Fibroblast of lung (primary cell): ENCODE results near the gene TBX4. TPM values are rescaled to one million over a fixed set of nuclear protein-coding genes. Genes with fewer than 3 reads are reported as not detected.
A peak's percentile ranks its signal among the peaks of the same experiment; 100 is the strongest.

Source experiments
- DNase-seq, 2 donors: peaks; one replicate each; pipeline versions ENCODE4 v3.0.0 to v3.0.0-alpha.2; 2010; ENCODE audit warnings: low read depth in 2 of 2
- H2AFZ ChIP-seq: 2 replicates; pipeline ENCODE4 v1.5.1; 2012; ENCODE audit warnings: low read length, control low read depth, inconsistent platforms
- H3K27ac ChIP-seq: 2 replicates; pipeline ENCODE4 v1.5.1; 2011; ENCODE audit warnings: low read length, control low read depth; ENCODE audit not compliant: insufficient read depth
- H3K27me3 ChIP-seq: 2 replicates; pipeline ENCODE4 v1.5.1; 2011; ENCODE audit warnings: mild to moderate bottlenecking, low read length; ENCODE audit not compliant: control insufficient read depth, insufficient read depth
- H3K36me3 ChIP-seq: 2 replicates; pipeline ENCODE4 v1.5.1; 2011; ENCODE audit warnings: low read length; ENCODE audit not compliant: control insufficient read depth, insufficient read depth
- H3K4me1 ChIP-seq: 2 replicates; pipeline ENCODE4 v1.5.1; 2011; ENCODE audit warnings: low read length; ENCODE audit not compliant: control insufficient read depth, insufficient read depth; ENCODE audit errors: extremely low read depth
- H3K4me2 ChIP-seq: 2 replicates; pipeline ENCODE4 v1.5.1; 2011; ENCODE audit warnings: low read length, control low read depth; ENCODE audit not compliant: insufficient read depth; ENCODE audit errors: extremely low read depth
- H3K4me3 ChIP-seq, 4 experiments: fragments of 200-600 bp in 1 of 4; sonication (generic) in 1 of 4; replicated peaks in 1 of 4; 2 replicates each; pipeline ENCODE4 v1.5.1; 2011 to 2016; ENCODE audit warnings: low read length in 4 of 4, low read depth in 3 of 4, mild to moderate bottlenecking in 3 of 4, control low read depth in 2 of 4, inconsistent platforms in 1 of 4, mixed read lengths in 1 of 4; ENCODE audit not compliant: insufficient read depth in 1 of 4; ENCODE audit errors: control extremely low read depth in 1 of 4
- H3K79me2 ChIP-seq: 2 replicates; pipeline ENCODE4 v1.5.1; 2012; ENCODE audit warnings: mild to moderate bottlenecking, low read length, inconsistent platforms; ENCODE audit not compliant: control insufficient read depth, insufficient read depth
- H3K9ac ChIP-seq: 2 replicates; pipeline ENCODE4 v1.5.1; 2011; ENCODE audit warnings: mild to moderate bottlenecking, low read length, control low read depth; ENCODE audit not compliant: insufficient read depth
- H3K9me3 ChIP-seq: 2 replicates; pipeline ENCODE4 v1.5.1; 2012; ENCODE audit warnings: low read depth, low read length; ENCODE audit not compliant: control insufficient read depth, insufficient read depth
- H4K20me1 ChIP-seq: 2 replicates; pipeline ENCODE4 v1.5.1; 2011; ENCODE audit warnings: low read length; ENCODE audit not compliant: control insufficient read depth, insufficient read depth; ENCODE audit errors: extremely low read depth
- CTCF ChIP-seq, 2 donors: IDR thresholded peaks in 1 of 2; conservative IDR thresholded peaks in 1 of 2; 1 replicate in 1 of 2; 2 replicates in 1 of 2; pipeline ENCODE4 v1.5.1; 2011 to 2012; ENCODE audit warnings: low read length in 2 of 2, control low read depth in 1 of 2, inconsistent platforms in 1 of 2, low read depth in 1 of 2, mild to moderate bottlenecking in 1 of 2
- EZH2 ChIP-seq: IDR thresholded peaks from 2 replicates; pipeline ENCODE4 v1.5.1; 2012; ENCODE audit warnings: low read length, control low read depth, mild to moderate bottlenecking; ENCODE audit errors: missing control alignments
- polyA plus RNA-seq, 2 donors: library from polyadenylated mRNA; depleted of rRNA in 1 of 2; stranded (reverse) in 1 of 2; unstranded in 1 of 2; fragments of >200 nt; gene quantifications; 2 replicates each; pipeline ENCODE4 v1.2.1, GENCODE V29; 2011 to 2012; ENCODE audit warnings: missing spikeins in 1 of 2
- total RNA-seq: library from RNA; depleted of rRNA; stranded (reverse); fragments of >200 nt; gene quantifications from 2 replicates; pipeline ENCODE4 v1.2.1, GENCODE V29; 2014

The TBX4 gene
- total and polyA plus RNA-seq, 2 donors (not counting 1 experiment from before 2014, with no cell fraction given): 44.1 to 93.9 TPM

DNA sequence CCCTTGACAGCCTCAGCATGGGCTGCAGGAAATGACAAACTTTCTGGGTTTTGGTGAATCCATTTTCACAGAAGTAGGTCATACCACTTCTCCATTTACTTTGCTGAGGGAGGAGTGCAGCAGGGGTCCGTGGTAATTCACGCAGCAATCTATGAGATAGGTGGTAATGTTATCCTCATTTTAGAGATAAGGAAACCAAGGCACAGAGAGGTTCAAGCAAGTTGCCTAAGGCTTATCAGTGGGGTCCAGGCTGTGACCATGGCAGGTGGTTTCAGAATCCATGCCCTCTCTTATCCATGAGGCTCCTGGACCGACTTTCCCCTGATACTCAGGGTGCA, 12.6 kb downstream of the TBX4 start:
- TF ChIP-seq EZH2: no peak
- TF ChIP-seq CTCF (conservative IDR thresholded peaks at IDR 0.05 in 1 of 2, IDR thresholded peaks at IDR 0.05 in 1 of 2; ENCODE audit: low read depth in 1 of 2, low read length in 2 of 2): no peak
- peak overlapping the region in 2 of 4 experiments; percentile 13 to 20 for H3K4me3 ChIP-seq
- H4K20me1 ChIP-seq: no peaks in the 10 kb centered on the region
- H3K4me2 ChIP-seq: no peak overlapping the region
- peaks cover 73% of the 10 kb centered on the region for H3K4me1 ChIP-seq
- no peak overlapping the region for H3K9ac ChIP-seq
- H2AFZ ChIP-seq: no peak overlapping the region
- H3K27me3 ChIP-seq: no peaks in the 10 kb centered on the region
- peak overlapping the region; percentile 93 for H3K27ac ChIP-seq
- peaks cover 94% of the 10 kb centered on the region for H3K79me2 ChIP-seq
- H3K9me3 ChIP-seq: no peaks in the 10 kb centered on the region
- peaks cover 13% of the 10 kb centered on the region for H3K36me3 ChIP-seq
- no peak for DNase-seq

DNA sequence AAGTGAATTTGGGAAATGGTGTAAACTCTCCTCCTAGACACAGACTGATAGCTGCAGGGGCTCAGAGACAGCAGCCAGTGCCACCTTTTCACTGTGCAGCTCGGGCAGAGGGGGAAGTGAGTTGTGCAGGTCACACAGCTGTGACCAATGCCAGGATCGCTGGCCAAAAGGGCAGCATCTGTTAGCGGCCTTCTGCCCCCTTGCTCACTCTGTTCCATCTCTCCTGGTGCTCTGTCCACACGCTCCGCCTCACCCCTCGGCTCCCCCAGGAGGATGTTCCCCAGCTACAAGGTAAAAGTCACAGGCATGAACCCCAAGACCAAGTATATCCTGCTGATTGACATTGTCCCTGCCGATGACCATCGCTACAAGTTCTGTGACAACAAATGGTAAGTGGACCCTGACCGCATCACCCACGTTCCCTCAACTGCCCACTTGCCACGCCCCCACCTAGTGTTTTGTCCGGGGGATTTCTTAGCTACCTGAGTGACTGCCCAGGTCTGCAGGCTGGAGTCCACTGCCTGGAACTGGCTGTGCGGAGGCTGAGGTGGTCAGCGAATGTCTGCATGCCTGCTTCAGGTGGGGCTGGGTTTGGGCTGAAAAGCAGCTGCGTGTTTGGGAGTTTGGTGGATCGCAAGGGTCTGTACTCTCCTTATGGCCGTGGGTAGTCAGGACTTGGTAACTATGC, 13.5 kb downstream of the TBX4 start:
- Histone ChIP-seq H3K4me1 (peaks cover 64% of the 10 kb centered on the region), H3K79me2 (peaks cover 94% of the 10 kb centered on the region), H3K27me3 (no peaks in the 10 kb centered on the region), H2AFZ (no peak overlapping the region), H3K27ac (peak overlapping the region; percentile 93), H3K9me3 (no peaks in the 10 kb centered on the region), H3K36me3 (peaks cover 20% of the 10 kb centered on the region), H3K4me3 (no peak overlapping the region), H3K9ac (no peak overlapping the region), H4K20me1 (no peaks in the 10 kb centered on the region), H3K4me2 (peak overlapping the region; percentile 23)
- no peak for DNase-seq
- TF ChIP-seq CTCF (conservative IDR thresholded peaks at IDR 0.05 in 1 of 2, IDR thresholded peaks at IDR 0.05 in 1 of 2; ENCODE audit: low read depth in 1 of 2, low read length in 2 of 2): no peak
- TF ChIP-seq EZH2: no peak

- Histone ChIP-seq H3K9ac (no peak overlapping the region), H3K36me3 (peaks cover 25% of the 10 kb centered on the region), H3K9me3 (no peaks in the 10 kb centered on the region)
Measured at GRCh38 chr17:61466246-61466645, 14.0 kb downstream of the TBX4 start.

More at GRCh38 chr17:61466246-61466645, 14.0 kb downstream of the TBX4 start:
- TF ChIP-seq EZH2: no peak
- no peak for TF ChIP-seq CTCF (conservative IDR thresholded peaks at IDR 0.05 in 1 of 2, IDR thresholded peaks at IDR 0.05 in 1 of 2; ENCODE audit: low read depth in 1 of 2, low read length in 2 of 2)
- Histone ChIP-seq H3K27ac (peak overlapping the region; percentile 45), H3K79me2 (peaks cover 94% of the 10 kb centered on the region), H3K27me3 (no peaks in the 10 kb centered on the region), H4K20me1 (no peaks in the 10 kb centered on the region), H3K4me3 (no peak overlapping the region), H3K4me2 (peak overlapping the region; percentile 23), H2AFZ (no peak overlapping the region), H3K4me1 (peaks cover 65% of the 10 kb centered on the region)
- no peak for DNase-seq
